ENCODE measurements around the gene PAK5.

Gene PAK5

GRCh38 chr20:9557411-9557810 lies 281.5 kb downstream of the PAK5 start:
- H3K4me3 ChIP-seq (replicated peaks; ENCODE audit: low read depth, low read length): no peak overlapping the region
- TF ChIP-seq CTCF (IDR thresholded peaks at IDR 0.05; ENCODE audit: low read length, missing control alignments): no peak
- no peak for DNase-seq (ENCODE audit: low read depth)

- no peak for DNase-seq (ENCODE audit: low read depth)
- H3K4me3 ChIP-seq (replicated peaks; ENCODE audit: low read depth, low read length): no peak overlapping the region
- no peak for TF ChIP-seq CTCF (IDR thresholded peaks at IDR 0.05; ENCODE audit: low read length, missing control alignments)
Measured at GRCh38 chr20:9555781-9556180, 283.1 kb downstream of the PAK5 start.

- TF ChIP-seq CTCF (IDR thresholded peaks at IDR 0.05; ENCODE audit: low read length, missing control alignments): no peak
- DNase-seq (ENCODE audit: low read depth): no peak
- H3K4me3 ChIP-seq (replicated peaks; ENCODE audit: low read depth, low read length): no peak overlapping the region
Measured at GRCh38 chr20:9551808-9552550, 286.9 kb downstream of the PAK5 start.

- no peak for DNase-seq (ENCODE audit: low read depth)
Measured at GRCh38 chr20:9550871-9551270, 288.0 kb downstream of the PAK5 start.

GRCh38 chr20:9550283-9550682 lies 288.6 kb downstream of the PAK5 start:
- no peak for DNase-seq (ENCODE audit: low read depth)
- no peak overlapping the region for H3K4me3 ChIP-seq (replicated peaks; ENCODE audit: low read depth, low read length)
- TF ChIP-seq CTCF (IDR thresholded peaks at IDR 0.05; ENCODE audit: low read length, missing control alignments): no peak

More at GRCh38 chr20:9550871-9551270, 288.0 kb downstream of the PAK5 start:
- no peak overlapping the region for H3K4me3 ChIP-seq (replicated peaks; ENCODE audit: low read depth, low read length)
- TF ChIP-seq CTCF (IDR thresholded peaks at IDR 0.05; ENCODE audit: low read length, missing control alignments): no peak

GRCh38 chr20:9543214-9543613 lies 295.7 kb downstream of the PAK5 start:
- TF ChIP-seq CTCF (IDR thresholded peaks at IDR 0.05; ENCODE audit: low read length, missing control alignments): no peak
- no peak overlapping the region for H3K4me3 ChIP-seq (replicated peaks; ENCODE audit: low read depth, low read length)
- DNase-seq (ENCODE audit: low read depth): no peak

GRCh38 chr20:9535449-9535848 lies 303.4 kb downstream of the PAK5 start:
- no peak overlapping the region for H3K4me3 ChIP-seq (replicated peaks; ENCODE audit: low read depth, low read length)
- DNase-seq (ENCODE audit: low read depth): no peak
- no peak for TF ChIP-seq CTCF (IDR thresholded peaks at IDR 0.05; ENCODE audit: low read length, missing control alignments)

Data from fibroblast of pulmonary artery (primary cell).